Posterior cingulate gyrus (tissue), 11 donors: ENCODE results near the gene TOM1L2.
A peak's percentile ranks its signal among the peaks of the same experiment; 100 is the strongest.

ENCODE experiments used
- DNase-seq, 10 donors: peaks; one replicate each; pipeline versions ENCODE4 v3.0.0 to v3.0.0-alpha.2; 2020 to 2021; ENCODE audit warnings: mixed read lengths in 3 of 10
- intact Hi-C: fragments of 100-400 bp; cut with DNase I; formaldehyde crosslinking; loops from one replicate; pipeline ENCODE4 v1.15.1; 2023

TOM1L2 gene

GRCh38 chr17:17887752-17888304, 84.4 kb downstream of the TOM1L2 start:
- intact Hi-C loops: loop anchor here (10.0 kb wide), 1 partner anchor 147 kb away; the partner anchor contains the start of genes ATPAF2 and GID4
- peak in 2 of 10 donors; percentile 19 to 21 for DNase-seq

DNA sequence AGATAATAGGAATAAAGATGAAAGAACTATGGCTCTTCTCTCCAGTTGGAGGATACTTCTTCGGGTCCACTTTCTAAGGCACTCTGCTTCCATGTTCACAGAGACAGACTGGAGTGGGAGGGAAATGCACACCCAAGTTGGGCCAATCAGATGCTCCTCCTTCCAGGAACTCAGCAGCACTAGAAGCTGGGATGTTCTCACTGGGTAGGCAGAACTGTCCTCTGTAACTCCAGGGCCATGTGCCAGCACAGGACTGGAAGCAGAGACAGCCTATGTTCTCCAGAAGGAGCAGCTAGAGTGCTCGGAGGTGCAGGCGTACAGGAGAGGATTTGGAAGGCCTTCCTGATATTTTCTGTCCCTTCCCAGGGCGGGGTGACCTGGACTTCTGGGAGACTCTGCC, 85.5 kb downstream of the TOM1L2 start:
- peak in 5 of 10 donors; percentile 26 to 86 (median 61) for DNase-seq
- intact Hi-C loops: loop anchor here (10.0 kb wide), 1 partner anchor 148 kb away; the partner anchor contains the start of genes ATPAF2 and GID4

- peak in 2 of 10 donors; percentile 32 to 72 for DNase-seq
- intact Hi-C loops: loop anchor here (10.0 kb wide), 1 partner anchor 149 kb away; the partner anchor contains the start of genes ATPAF2 and GID4
Measured at GRCh38 chr17:17886226-17886625, 86.0 kb downstream of the TOM1L2 start.

GRCh38 chr17:17884391-17885357, 87.5 kb downstream of the TOM1L2 start:
- intact Hi-C loops: loop anchor here (10.0 kb wide), 1 partner anchor 150 kb away; the partner anchor contains the start of genes ATPAF2 and GID4
- peak in 5 of 10 donors; percentile 29 to 87 (median 54) for DNase-seq

GRCh38 chr17:17883801-17884200, 88.4 kb downstream of the TOM1L2 start:
- intact Hi-C loops: loop anchor here (10.0 kb wide), 1 partner anchor 151 kb away; the partner anchor contains the start of genes ATPAF2 and GID4
- DNase-seq: peak in 2 of 10 donors; percentile 37 to 47

- intact Hi-C loops: loop anchor here (10.0 kb wide), 1 partner anchor 153 kb away; the partner anchor contains the start of genes ATPAF2 and GID4
- DNase-seq: peak in 1 of 10 donors; percentile 8
Measured at GRCh38 chr17:17882082-17882581, 90.1 kb downstream of the TOM1L2 start.

- intact Hi-C loops: loop anchor here (10.0 kb wide), 1 partner anchor 154 kb away; the partner anchor contains the start of genes ATPAF2 and GID4
- no peak for DNase-seq
Measured at GRCh38 chr17:17880577-17881196, 91.5 kb downstream of the TOM1L2 start.

DNA sequence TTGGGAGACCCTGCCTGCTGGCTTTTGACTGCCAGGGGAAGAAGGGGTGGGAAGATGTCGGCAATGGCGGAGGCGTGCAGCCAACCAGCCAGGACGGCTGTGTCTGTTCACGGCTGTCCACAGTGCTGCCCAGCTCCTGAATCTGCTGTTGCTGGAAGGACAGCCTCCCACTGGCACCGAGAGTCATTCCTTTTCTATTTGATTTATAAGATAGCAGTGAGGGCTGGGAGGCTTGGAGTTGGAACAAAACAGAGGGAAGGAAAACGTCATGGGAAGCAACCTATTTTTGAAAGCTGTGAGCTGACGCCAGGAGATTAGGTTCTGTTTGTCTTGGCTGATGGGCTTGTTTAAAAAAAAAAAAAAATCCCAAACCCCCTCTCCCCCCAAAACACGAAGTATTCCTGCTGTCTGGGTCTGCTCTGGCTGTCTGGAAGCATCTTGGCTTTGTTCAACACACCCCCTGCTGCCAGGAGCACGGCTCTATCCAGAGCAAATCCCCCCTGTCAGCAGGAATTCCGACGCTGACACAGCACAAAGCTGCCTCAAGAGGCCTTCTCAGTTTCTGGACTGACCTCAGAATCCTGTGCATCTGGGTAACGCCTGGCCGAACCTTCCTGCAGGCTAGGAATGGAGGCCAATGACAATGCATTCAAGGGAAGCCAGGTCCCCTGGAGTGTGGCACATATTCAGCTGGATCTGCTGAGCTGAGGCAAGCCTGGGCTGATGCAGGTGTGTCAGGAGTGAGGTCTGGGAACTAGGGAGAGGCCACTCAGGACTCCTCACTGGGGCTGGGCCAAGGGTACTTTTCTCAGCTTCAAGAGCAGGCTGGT, 94.5 kb downstream of the TOM1L2 start:
- peak in 9 of 10 donors; percentile 21 to 91 (median 53) for DNase-seq
- intact Hi-C loops: no loop called here

GRCh38 chr17:17876959-17877528, 95.2 kb downstream of the TOM1L2 start:
- intact Hi-C loops: no loop called here
- peak in 8 of 10 donors; percentile 20 to 90 (median 44) for DNase-seq

GRCh38 chr17:17874478-17874877, 97.7 kb downstream of the TOM1L2 start:
- DNase-seq: peak in 1 of 10 donors; percentile 18
- intact Hi-C loops: no loop called here

DNA sequence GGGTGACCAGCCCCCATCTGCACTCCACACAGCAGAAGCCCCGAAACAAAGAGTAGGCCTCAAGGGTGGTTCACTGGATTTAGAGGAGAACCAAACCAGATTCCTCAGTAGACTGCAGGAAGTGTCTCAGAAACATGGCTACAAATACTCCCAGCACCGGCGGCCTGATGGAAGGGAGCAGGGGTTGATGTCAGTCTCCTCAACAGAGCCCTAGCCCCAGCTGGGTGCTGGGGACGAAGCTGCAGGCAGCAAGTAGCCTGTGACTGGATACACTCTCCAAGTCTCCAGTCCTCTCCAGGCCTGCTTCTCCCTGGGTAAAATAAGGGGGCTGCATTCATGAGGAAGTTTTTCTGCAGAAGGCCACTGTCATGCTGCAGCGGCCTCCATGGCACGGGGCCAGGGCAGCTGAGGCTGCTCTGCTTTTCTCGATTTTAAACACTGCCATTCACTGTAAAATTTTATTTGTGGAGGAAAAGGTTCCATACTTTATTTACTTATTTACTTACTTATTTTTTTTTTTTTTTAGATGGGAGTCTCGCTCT, 98.7 kb downstream of the TOM1L2 start:
- peak in 3 of 10 donors; percentile 42 to 76 (median 49) for DNase-seq
- intact Hi-C loops: no loop called here

GRCh38 chr17:17872547-17873345, 99.5 kb downstream of the TOM1L2 start:
- peak in 1 of 10 donors; percentile 76 for DNase-seq
- intact Hi-C loops: no loop called here

DNA sequence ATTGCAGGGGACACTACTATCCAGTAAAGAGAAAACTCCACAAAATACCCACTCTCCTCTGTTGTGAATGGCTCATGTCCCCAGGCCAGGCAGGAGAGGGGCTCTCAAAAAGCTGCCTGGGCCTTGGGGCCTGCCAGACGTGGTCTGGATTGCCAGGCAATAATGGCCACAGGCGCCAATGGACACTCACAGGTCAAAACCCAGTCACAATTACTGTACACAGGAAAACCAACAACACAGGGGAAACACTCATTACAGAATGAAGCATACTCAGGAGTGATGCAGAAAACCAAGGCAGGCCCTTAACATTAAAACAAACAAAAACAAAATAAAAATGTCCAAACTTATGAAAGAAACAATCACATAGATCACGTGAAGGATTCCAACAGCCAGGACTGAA, 100.3 kb downstream of the TOM1L2 start:
- no peak for DNase-seq
- intact Hi-C loops: no loop called here

DNA sequence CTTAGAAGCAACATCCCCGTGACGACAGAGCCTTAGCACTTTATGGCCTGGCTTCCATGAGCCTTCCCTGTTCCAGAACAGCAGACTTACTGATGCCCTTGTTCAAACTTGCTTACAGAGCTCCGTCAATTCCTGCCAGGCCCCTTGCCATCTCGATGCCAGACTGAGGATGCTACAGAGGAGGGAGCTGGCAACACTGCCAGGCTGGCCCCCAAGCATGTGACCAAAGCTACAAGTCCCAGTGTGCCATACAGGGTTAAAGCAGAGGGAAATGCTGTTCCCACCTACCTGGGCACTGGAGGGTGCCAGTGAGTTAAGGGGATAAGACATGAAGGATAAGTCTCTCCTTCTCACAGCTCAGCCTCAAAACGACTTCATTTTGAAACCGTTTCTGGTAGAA, 102.0 kb downstream of the TOM1L2 start:
- DNase-seq: no peak
- intact Hi-C loops: no loop called here

GRCh38 chr17:17868641-17869522, 103.3 kb downstream of the TOM1L2 start:
- no peak for DNase-seq
- intact Hi-C loops: no loop called here

DNA sequence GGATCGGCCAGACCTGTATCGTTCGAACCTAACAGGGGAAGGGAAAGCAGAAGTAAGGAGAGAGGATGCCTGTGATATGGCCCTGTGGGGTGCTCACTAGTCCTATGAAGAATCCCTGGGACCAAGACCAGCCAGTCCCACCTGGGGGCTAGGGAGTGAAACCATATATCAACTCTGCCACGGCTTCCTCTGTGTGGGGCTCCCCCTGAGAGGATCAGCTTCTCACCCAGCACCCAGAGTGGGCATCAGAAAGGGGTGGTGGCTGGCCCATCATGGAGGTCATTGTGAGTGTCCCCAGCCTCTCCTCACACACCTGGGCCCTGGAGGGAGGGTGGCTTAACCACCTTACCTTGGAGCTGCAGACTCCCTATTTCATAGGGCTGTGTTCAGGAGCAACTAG, 105.3 kb downstream of the TOM1L2 start:
- intact Hi-C loops: no loop called here
- no peak for DNase-seq

DNA sequence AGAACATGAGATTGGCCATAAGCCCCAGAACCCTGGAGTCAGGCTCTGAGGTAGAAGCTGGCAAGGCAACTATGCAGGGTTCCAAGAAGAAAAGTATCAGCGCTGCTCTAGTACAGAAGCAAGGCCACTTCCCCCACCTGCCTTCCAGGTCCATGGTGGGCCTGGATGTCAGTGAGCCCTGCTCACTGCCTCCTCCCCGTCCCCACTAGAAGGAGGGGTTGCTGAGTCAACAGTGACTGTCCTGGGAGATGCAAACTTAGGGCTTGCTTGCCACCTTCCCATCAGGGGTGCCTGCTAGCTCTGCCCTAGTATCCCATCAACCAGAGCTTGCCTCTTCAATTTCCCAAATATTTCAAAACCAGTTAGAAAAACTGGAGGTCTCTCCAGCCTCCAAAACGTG, 105.8 kb downstream of the TOM1L2 start:
- intact Hi-C loops: no loop called here
- DNase-seq: no peak
